NCI-H146 (cell line): Measurements from ENCODE around the gene LIPN.

Experiments
- DNase-seq: peaks from one replicate; lab custom pipeline; 2025; lab: John Stamatoyannopoulos, UW

The LIPN gene

GRCh38 chr10:88827671-88828070 lies 67.9 kb downstream of the LIPN start:
- DNase-seq: no peak

- no peak for DNase-seq
Measured at GRCh38 chr10:88828310-88828709, 68.5 kb downstream of the LIPN start.
